Stimulated activated naive CD8-positive, alpha-beta T cell treated with anti-CD3 and anti-CD28 coated beads, Interleukin-15, amount 100 ng/mL, for 72 hours (primary cell): ENCODE data around the gene MS4A15.
"Not testable (repeated sequence)": the region's sequence is repeated elsewhere in the genome, so short reads cannot be mapped to it uniquely, and the experiment has no call there.

Experiments used
- ATAC-seq: fragments of 150-1000 bp; cut with Tn5 transposase; 2 replicates; pipeline ENCODE4 v1.10.0; 2021; ENCODE audit warnings: mild to moderate bottlenecking, moderate library complexity
- DNase-seq, 2 donors: peaks; one replicate each; pipeline ENCODE4 v3.0.0; 2021 to 2022
- H3K27ac Mint-ChIP-seq, 2 donors: one replicate each; pipeline ENCODE4 v1.8.0; 2022; ENCODE audit warnings: mild to moderate bottlenecking in 2 of 2, mixed read lengths in 2 of 2, moderate library complexity in 2 of 2
- H3K27me3 Mint-ChIP-seq: one replicate; pipeline ENCODE4 v1.8.0; 2022; ENCODE audit warnings: mixed read lengths
- H3K4me1 Mint-ChIP-seq: one replicate; pipeline ENCODE4 v1.8.0; 2022; ENCODE audit warnings: mild to moderate bottlenecking, mixed read lengths
- H3K4me3 Mint-ChIP-seq, 2 donors: one replicate each; pipeline ENCODE4 v1.8.0; 2022; ENCODE audit warnings: mild to moderate bottlenecking in 2 of 2, mixed read lengths in 2 of 2, moderate library complexity in 1 of 2
- H3K9me3 Mint-ChIP-seq, 2 donors: one replicate each; pipeline ENCODE4 v1.8.0; 2022; ENCODE audit warnings: mixed read lengths in 2 of 2

MS4A15 gene

GRCh38 chr11:60798631-60799030, 42.0 kb downstream of the MS4A15 start:
- ATAC-seq, result no peak
- peaks cover 32% of the 10 kb centered on the region for H3K27me3 Mint-ChIP-seq
- no peaks in the 10 kb centered on the region for H3K9me3 Mint-ChIP-seq
- H3K4me3 Mint-ChIP-seq, result no peak overlapping the region
- DNase-seq, result no peak
- no peaks in the 10 kb centered on the region for H3K4me1 Mint-ChIP-seq
- no peak overlapping the region for H3K27ac Mint-ChIP-seq

DNA sequence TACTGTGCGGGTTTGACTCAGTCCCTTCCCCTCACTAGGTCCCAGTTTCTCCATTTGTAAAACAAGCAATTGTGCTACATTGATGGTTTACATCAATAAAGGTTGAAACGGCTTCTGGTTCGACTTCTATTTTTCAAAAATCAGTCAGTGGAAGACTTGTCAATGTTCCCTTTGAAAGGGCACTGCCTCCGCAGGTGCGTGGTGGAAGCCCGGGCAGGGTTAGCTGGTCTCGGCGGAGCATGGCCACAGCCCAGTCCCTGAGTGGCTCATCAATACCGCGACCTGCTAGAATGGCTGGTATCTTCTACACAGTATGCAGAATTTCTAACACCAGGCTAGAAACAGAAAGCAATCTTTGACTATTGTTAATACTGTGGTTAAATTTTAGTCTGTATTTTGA, 44.5 kb downstream of the MS4A15 start:
- Mint-ChIP-seq H3K9me3 (no peaks in the 10 kb centered on the region), H3K27me3 (peaks cover 32% of the 10 kb centered on the region), H3K27ac (no peak overlapping the region), H3K4me3 (no peak overlapping the region), H3K4me1 (no peaks in the 10 kb centered on the region)
- no peak for DNase-seq
- no peak for ATAC-seq

DNA sequence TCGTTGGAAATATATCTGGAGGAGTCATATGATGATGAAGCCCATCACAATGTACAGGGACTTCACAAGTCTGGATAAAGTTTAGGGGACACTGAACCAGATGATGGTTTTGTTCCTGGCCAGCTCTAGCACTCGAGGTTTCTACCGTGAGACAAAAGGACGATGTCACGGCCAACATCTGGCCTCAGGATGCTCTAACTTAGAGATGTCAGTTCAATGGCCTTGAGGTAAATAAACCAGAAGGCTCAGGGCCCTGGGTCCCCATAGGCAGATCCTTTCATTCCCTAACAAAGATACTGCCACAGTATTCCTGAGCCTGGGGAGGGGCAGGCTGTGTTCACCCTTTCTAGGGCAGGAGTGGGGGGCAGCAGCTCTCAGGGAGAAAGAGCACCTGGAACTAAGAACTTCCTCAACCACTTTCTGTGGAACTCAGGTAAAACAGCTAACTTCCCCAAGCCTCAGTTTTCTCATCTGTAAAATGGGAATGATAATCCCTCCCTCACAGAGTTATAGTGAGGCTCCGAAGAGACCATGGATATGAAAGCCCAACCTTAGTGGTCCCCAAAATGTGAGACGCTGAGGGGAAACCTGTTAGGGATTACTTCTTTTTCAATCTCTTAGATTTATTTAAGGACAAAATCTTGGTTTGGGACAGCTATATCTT, 46.7 kb downstream of the MS4A15 start:
- ATAC-seq (no peak), DNase-seq (no peak)
- Mint-ChIP-seq H3K4me3 (no peak overlapping the region), H3K27me3 (peaks cover 31% of the 10 kb centered on the region), H3K4me1 (no peaks in the 10 kb centered on the region), H3K27ac (no peak overlapping the region), H3K9me3 (no peaks in the 10 kb centered on the region)

GRCh38 chr11:60809249-60809648, 52.6 kb downstream of the MS4A15 start:
- H3K27ac Mint-ChIP-seq, result peak overlapping the region in 1 of 2 donors; percentile 29

GRCh38 chr11:60809691-60810090, 53.0 kb downstream of the MS4A15 start:
- no peak for ATAC-seq
- Mint-ChIP-seq H3K4me1 (peaks cover 6% of the 10 kb centered on the region), H3K4me3 (no peak overlapping the region), H3K27ac (peak overlapping the region in 1 of 2 donors; percentile 1), H3K27me3 (peaks cover 11% of the 10 kb centered on the region), H3K9me3 (no peaks in the 10 kb centered on the region)
- no peak for DNase-seq

More at GRCh38 chr11:60809249-60809648, 52.6 kb downstream of the MS4A15 start:
- Mint-ChIP-seq H3K4me3 (no peak overlapping the region), H3K4me1 (peaks cover 6% of the 10 kb centered on the region), H3K27me3 (peaks cover 11% of the 10 kb centered on the region), H3K9me3 (no peaks in the 10 kb centered on the region)
- ATAC-seq (no peak), DNase-seq (no peak)

DNA sequence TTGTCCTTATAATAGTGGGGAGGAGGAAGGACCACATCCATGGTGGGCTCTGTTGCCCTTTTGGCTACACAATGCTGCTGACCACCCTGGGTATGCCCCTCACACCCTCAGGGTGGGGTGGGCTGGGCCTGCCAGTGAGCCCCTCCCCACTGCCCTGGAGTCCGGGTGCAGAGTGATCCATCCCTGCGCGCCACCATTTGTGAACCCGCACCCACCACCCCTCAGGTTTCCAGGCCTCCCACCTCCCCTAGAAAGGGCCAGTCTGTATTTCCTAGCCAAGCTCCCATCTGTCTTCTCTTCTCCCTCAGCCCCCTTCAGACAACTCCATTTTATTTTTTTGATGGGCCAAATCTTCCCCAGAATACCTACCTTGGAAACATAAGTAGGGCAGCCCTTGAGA, 53.5 kb downstream of the MS4A15 start:
- H3K4me1 Mint-ChIP-seq, result peaks cover 6% of the 10 kb centered on the region
- peaks cover 11% of the 10 kb centered on the region for H3K27me3 Mint-ChIP-seq
- no peak overlapping the region for H3K27ac Mint-ChIP-seq
- H3K9me3 Mint-ChIP-seq, result no peaks in the 10 kb centered on the region
- ATAC-seq, result no peak
- no peak for DNase-seq
- no peak overlapping the region for H3K4me3 Mint-ChIP-seq

- Mint-ChIP-seq H3K9me3 (no peaks in the 10 kb centered on the region), H3K27ac (no peak overlapping the region), H3K27me3 (peaks cover 11% of the 10 kb centered on the region), H3K4me1 (peaks cover 6% of the 10 kb centered on the region), H3K4me3 (no peak overlapping the region)
- DNase-seq, result no peak
- ATAC-seq, result no peak
Observed at GRCh38 chr11:60810569-60810968, 53.9 kb downstream of the MS4A15 start.

DNA sequence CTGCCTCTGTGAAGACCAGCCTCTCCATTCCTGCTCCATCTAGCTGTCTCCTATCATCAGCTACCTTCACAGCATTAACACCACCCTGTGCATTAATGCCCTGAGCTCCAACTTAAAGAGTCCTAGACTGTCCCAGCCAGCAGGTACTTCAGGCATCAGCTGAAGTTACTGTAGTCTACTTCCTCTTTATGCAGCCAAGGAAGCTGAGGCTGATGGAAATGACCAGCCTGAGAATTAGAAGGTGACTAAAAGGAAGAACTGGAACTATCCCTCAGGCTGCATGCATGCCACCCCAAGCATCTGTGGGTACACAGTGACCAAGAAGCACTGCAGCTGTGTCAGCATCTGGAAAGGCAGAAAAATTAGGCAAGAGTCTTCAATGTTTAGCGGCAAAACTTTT, 56.7 kb downstream of the MS4A15 start:
- H3K9me3 Mint-ChIP-seq, result no peaks in the 10 kb centered on the region
- no peak for ATAC-seq
- DNase-seq, result no peak
- H3K27me3 Mint-ChIP-seq, result peaks cover 11% of the 10 kb centered on the region
- H3K27ac Mint-ChIP-seq, result no peak overlapping the region
- no peak overlapping the region for H3K4me3 Mint-ChIP-seq
- H3K4me1 Mint-ChIP-seq, result peaks cover 6% of the 10 kb centered on the region

DNA sequence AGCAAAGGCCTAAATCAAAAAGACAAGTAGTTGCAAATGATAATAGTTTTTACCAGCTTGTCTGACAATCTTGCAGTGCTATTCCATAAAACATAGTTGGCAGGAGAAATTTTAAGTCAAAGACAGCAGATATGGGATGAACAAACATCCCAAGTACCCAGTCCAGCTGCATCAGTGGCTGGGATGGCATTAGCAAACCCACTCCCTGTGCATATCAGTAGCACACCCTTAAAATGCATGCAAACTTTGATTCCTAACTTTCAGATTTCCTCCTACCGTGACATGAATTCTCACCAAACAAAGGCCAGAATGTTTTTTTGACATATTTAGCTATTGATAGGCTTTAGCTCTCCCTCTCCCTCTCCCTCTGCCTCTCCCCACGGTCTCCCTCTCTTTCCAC, 57.4 kb downstream of the MS4A15 start:
- ATAC-seq (no peak), DNase-seq (no peak)
- Mint-ChIP-seq H3K27ac (no peak overlapping the region), H3K4me1 (peaks cover 6% of the 10 kb centered on the region), H3K27me3 (peaks cover 11% of the 10 kb centered on the region), H3K4me3 (no peak overlapping the region), H3K9me3 (no peaks in the 10 kb centered on the region)

DNA sequence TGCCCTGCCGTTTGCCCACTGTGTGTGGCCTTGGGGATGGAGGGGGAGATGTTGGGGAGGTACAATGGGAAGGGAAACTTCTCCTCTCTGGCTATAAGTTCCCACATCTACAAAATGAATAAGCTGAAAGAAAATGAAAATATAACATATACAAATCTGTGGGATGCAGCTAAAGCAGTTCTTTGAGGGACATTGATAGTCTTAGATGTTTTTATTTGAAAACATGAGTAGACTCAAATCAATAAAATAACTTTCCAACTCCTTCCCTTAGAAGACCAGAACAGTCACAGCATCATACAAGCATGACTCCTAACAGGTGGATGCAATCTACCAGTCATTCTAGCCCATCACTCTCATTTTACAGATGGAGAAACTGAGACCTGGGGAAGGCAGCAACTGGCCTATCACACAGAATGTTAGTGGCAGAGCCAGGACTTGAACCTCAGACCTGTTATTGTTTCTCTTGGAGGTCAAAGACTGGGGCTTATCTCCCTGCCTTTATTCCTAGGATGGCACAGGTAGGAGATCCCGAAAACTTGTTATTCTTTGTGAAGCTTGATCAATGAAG, 60.0 kb downstream of the MS4A15 start:
- Mint-ChIP-seq H3K4me3 (no peak overlapping the region), H3K27me3 (no peaks in the 10 kb centered on the region), H3K9me3 (no peaks in the 10 kb centered on the region), H3K4me1 (peaks cover under 1% of the 10 kb centered on the region), H3K27ac (no peak overlapping the region)
- DNase-seq (no peak), ATAC-seq (no peak)

DNA sequence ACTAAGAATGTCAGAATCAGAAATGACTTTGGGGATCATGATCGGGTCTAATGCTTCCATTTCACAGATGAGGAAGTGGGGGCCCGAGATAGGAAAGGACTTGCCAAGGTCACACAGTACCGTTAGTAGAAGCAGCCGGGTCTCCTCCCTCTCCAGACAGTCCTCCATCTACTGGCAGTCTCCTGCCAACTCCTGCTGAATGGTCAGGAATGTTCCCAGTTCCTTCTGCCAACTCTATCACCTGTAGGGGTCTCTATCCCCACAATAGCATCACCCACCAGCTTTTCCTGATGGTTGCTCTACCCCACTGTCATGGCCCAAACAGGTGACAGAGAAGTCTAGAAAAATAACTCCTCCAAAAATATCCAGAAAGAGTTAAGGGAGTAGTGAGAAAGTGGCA, 61.4 kb downstream of the MS4A15 start:
- no peak overlapping the region for H3K4me3 Mint-ChIP-seq
- H3K9me3 Mint-ChIP-seq, result no peaks in the 10 kb centered on the region
- DNase-seq (no peak), ATAC-seq (no peak)
- H3K27ac Mint-ChIP-seq, result no peak overlapping the region
- peaks cover 6% of the 10 kb centered on the region for H3K4me1 Mint-ChIP-seq
- H3K27me3 Mint-ChIP-seq, result no peaks in the 10 kb centered on the region

GRCh38 chr11:60821827-60822599, 65.3 kb downstream of the MS4A15 start:
- Mint-ChIP-seq H3K27ac (no peak overlapping the region), H3K4me3 (no peak overlapping the region), H3K4me1 (peaks cover 6% of the 10 kb centered on the region), H3K9me3 (no peaks in the 10 kb centered on the region), H3K27me3 (no peaks in the 10 kb centered on the region)
- ATAC-seq (peak; percentile 26), DNase-seq (no peak)

DNA sequence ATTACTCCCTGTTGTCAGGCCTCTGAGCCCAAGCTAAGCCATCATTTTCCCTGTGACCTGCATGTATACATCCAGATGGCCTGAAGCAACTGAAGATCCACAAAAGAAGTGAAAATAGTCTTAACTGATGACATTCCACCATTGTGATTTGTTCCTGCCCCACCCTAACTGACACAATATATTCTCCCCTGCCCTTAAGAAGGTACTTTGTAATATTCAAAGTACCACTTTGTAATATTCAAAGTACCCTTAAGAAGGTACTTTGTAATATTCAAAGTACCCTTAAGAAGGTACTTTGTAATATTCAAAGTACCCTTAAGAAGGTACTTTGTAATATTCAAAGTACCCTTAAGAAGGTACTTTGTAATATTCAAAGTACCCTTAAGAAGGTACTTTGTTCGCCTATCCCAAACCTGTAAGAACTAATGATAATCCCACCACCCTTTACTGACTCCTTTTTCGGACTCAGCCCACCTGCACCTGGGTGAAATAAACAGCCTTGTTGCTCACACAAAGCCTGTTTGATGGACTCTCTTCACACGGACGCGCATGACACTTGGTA, 67.2 kb downstream of the MS4A15 start:
- H3K27me3 Mint-ChIP-seq, H3K4me1 Mint-ChIP-seq, ATAC-seq, H3K27ac Mint-ChIP-seq, H3K4me3 Mint-ChIP-seq, H3K9me3 Mint-ChIP-seq, DNase-seq: not testable (repeated sequence)

GRCh38 chr11:60825118-60825517, 68.5 kb downstream of the MS4A15 start:
- ATAC-seq, result no peak
- no peak for DNase-seq
- Mint-ChIP-seq H3K4me1 (peaks cover 6% of the 10 kb centered on the region), H3K27me3 (no peaks in the 10 kb centered on the region), H3K27ac (no peak overlapping the region), H3K9me3 (no peaks in the 10 kb centered on the region), H3K4me3 (no peak overlapping the region)

- Mint-ChIP-seq H3K27me3 (no peaks in the 10 kb centered on the region), H3K4me1 (peaks cover 6% of the 10 kb centered on the region), H3K9me3 (no peaks in the 10 kb centered on the region), H3K4me3 (no peak overlapping the region), H3K27ac (no peak overlapping the region)
- ATAC-seq (no peak), DNase-seq (no peak)
Observed at GRCh38 chr11:60825790-60826189, 69.1 kb downstream of the MS4A15 start.
